Measurements from ENCODE around the gene SLC26A3.
"Not testable (repeated sequence)": the region's sequence is repeated elsewhere in the genome, so short reads cannot be mapped to it uniquely, and the experiment has no call there.

The SLC26A3 gene

DNA sequence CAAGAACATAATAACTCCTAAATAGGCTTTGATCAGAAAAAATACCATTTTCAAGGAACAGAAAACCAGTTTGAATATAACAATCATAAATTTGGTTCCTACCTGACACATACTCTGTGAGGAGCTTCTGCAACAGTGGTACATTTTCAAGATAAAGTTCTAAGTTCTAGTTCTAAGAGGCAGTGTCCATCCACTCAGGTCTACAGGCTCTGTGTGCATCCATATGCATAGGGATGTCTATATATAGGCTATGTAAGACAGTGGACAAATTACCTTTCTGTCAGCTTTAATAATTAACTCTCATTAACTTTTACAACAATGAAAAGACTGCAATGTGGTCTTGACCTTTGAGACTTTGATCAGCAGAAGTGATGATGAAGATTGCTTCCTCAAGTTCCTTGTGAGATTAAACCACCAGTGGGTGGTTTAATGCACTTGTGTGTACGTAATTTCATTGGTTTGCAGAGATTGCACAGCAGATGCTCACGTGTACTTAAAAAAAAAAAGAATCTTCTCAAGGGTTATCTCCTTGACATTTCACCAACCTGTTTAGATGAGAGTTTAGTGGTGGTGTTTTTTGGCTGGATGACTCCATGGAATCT is at the start of gene SLC26A3:
Gene SLC26A3 (minus strand): TSS at position 215 of the 602 bp plus-strand sequence. CDS start 8,714 bp downstream, outside the sequence.
- no peak for DNase-seq (ENCODE audit: low read depth in 2 of 3, low spot score in 2 of 3)

- no peak for DNase-seq (ENCODE audit: low read depth in 2 of 3, low spot score in 2 of 3)
These were observed 47.6 kb upstream of the SLC26A3 start for GRCh38 chr7:107850643-107851042.

GRCh38 chr7:107850216-107850615 is 47.2 kb upstream of the SLC26A3 start:
- no peak for DNase-seq (ENCODE audit: low read depth in 2 of 3, low spot score in 2 of 3)

GRCh38 chr7:107848211-107848610 is 45.2 kb upstream of the SLC26A3 start:
- not testable (repeated sequence) for DNase-seq (ENCODE audit: low read depth in 2 of 3, low spot score in 2 of 3)

DNA sequence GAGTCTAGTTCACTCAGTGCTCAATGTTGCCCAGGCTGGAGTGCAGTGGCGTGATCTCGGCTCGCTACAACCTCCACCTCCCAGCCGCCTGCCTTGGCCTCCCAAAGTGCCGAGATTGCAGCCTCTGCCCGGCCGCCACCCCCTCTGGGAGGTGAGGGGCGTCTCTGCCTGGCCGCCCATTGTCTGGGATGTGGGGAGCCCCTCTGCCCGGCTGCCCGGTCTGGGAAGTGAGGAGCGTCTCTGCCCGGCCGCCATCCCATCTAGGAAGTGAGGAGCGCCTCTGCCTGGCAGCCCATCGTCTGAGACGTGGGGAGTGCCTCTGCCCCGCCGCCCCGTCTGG is 44.8 kb upstream of the SLC26A3 start:
- DNase-seq (ENCODE audit: low read depth in 2 of 3, low spot score in 2 of 3) = not testable (repeated sequence)

DNA sequence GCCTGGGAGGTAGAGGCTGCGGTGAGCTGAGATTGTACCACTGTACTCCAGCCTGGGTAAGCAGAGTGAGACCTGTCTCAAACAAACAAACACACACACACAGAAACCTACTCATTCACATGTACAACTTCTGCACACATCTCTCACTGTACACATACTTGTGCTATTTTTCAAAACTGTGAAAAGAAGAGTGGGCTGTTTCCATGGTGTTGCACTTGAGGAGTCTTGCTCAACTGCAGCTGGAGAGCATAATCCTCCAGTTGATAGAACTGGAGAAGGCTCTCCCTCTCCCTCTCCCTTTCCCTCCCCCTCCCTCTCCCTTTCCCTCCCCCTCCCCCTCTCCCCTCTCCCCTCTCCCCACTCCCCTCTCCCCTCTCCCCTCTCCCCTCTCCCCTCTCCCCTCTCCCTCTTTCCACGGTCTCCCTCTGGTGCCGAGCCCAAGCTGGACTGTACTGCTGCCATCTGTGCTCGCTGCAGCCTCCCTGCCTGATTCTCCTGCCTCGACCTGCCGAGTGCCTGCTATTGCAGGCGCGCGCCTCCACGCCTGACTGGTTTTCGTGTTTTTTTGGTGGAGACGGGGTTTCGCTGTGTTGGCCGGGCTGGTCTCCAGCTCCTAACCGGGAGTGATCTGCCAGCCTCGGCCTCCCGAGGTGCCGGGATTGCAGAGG is 44.3 kb upstream of the SLC26A3 start:
- DNase-seq (ENCODE audit: low read depth in 2 of 3, low spot score in 2 of 3) = no peak

DNA sequence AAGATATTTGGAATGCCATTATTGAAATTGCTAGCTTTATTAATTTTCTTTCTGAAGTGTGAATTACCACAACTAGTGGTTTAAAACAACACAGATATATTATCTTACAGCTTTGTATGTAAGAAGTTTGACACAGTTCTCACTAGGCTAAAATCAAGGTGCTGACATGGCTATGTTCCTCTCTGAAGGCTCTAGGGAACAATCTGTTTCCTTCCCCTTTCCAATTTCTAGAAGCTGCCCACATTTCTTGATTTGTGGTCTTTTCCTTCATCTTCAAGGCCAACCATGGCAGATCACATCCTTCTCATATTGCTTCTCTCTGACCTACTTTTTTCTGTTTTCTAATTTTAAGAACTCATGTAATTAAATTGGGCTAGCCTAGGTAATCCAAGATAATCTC is 43.3 kb upstream of the SLC26A3 start:
- no peak for DNase-seq (ENCODE audit: low read depth in 2 of 3, low spot score in 2 of 3)

DNA sequence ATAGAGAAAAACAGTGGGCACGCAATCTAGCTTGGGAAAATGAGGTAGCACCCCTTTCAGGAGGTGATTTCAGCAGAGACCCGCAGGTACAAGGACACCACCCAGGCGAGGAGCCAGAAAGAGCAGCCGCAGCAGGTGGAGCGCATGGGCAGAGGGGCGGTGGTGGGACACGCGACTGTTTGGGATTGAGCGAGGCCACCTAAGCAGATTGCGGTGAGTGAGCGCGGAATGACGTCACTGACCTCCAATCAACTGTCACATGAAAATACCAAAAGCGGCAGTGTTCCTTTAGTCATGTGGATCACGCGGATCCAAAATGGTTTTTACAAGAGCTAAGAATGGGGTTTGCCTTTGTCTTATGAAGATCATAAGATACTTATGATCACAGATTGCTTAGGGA is 40.2 kb upstream of the SLC26A3 start:
- no peak for DNase-seq (ENCODE audit: low read depth in 2 of 3, low spot score in 2 of 3)

- DNase-seq (ENCODE audit: low read depth in 2 of 3, low spot score in 2 of 3) = no peak
These were observed 39.2 kb upstream of the SLC26A3 start for GRCh38 chr7:107842213-107842612.

- no peak for DNase-seq (ENCODE audit: low read depth in 2 of 3, low spot score in 2 of 3)
These were observed 36.0 kb upstream of the SLC26A3 start for GRCh38 chr7:107838816-107839565.

- DNase-seq (ENCODE audit: low read depth in 2 of 3, low spot score in 2 of 3) = no peak
These were observed 35.1 kb upstream of the SLC26A3 start for GRCh38 chr7:107838024-107838601.

DNA sequence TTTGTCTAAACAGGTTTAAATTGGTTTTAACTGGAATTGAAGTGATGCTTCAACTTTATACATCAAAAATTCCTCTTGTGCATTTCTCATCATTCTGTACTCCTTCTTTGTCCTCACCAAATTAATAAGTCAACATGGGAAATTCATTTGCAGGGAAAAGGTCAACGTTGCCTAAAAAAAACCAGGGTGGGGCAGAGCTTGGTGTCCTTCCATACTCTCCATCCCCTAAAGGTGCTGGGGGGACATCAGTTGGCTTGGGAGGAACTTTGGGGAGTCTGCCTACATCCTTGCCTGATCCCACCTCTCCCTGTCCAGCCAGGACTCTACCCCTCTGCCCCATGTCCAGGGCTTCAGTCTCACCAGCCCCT is 34.1 kb upstream of the SLC26A3 start:
- DNase-seq (ENCODE audit: low read depth in 2 of 3, low spot score in 2 of 3) = no peak

GRCh38 chr7:107836237-107837144 is 33.5 kb upstream of the SLC26A3 start:
- no peak for DNase-seq (ENCODE audit: low read depth in 2 of 3, low spot score in 2 of 3)

DNA sequence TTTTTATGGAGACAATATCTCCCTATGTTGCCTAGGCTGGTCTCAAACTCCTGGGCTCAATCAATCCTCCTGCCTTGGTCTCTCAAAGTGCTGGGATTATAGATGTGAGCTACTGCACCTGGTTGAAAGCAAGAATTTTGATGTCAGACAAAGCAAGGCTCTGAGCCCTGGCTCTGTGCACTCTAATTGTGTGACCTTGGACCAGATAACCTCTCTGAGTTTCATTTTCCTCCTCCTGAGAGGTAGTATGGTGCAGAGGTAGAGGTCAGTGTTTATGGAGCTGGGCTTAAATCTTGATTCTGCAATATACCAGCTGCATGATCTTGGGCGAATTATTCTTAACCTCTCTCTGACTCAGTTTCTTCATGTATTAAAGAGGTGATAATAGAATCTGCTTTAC is 31.4 kb upstream of the SLC26A3 start:
- no peak for DNase-seq (ENCODE audit: low read depth in 2 of 3, low spot score in 2 of 3)

- DNase-seq (ENCODE audit: low read depth in 2 of 3, low spot score in 2 of 3) = no peak
These were observed 30.7 kb upstream of the SLC26A3 start for GRCh38 chr7:107833684-107834106.

DNA sequence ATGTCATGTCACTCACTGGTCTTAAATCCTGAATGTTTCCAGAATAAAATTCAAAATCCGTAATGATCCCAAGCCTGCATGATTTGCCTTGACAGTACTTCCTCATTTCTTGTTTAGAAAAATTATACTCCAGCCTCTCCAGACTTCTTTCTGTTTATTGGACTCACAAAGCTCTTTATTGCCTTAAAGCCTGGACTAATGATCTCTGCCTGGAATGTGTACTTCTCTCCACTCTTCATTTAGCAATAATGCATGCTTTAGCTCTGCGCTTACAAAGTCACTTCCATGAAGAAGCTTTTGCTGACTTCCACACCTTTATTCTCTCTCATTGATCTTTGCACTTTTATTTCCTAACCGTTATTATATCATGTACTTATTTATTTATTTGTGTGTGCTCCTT is 27.4 kb upstream of the SLC26A3 start:
- no peak for DNase-seq (ENCODE audit: low read depth in 2 of 3, low spot score in 2 of 3)

DNA sequence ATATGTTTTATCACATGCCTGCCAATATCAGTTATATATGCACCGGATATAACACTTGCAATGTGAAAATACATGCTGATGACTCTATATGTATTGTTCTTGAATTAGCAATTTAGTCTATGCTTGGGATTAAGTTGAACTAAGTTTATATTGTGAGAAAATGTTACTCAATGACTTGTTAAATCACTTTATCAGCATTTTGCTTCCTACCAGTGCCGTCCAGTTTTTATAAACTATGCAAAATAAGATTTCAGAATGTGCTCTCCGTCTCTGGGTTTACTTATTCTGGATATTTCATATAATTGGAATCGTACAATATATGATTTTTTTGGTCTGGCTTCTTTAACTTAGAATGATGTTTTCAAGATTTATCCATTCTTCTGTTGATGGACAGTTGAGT is 25.5 kb upstream of the SLC26A3 start:
- DNase-seq (ENCODE audit: low read depth in 2 of 3, low spot score in 2 of 3) = no peak

- no peak for DNase-seq (ENCODE audit: low read depth in 2 of 3, low spot score in 2 of 3)
These were observed 24.5 kb upstream of the SLC26A3 start for GRCh38 chr7:107827501-107827900.

- no peak for DNase-seq (ENCODE audit: low read depth in 2 of 3, low spot score in 2 of 3)
These were observed 23.4 kb upstream of the SLC26A3 start for GRCh38 chr7:107826451-107826850.

- DNase-seq (ENCODE audit: low read depth in 2 of 3, low spot score in 2 of 3) = no peak
These were observed 21.8 kb upstream of the SLC26A3 start for GRCh38 chr7:107824858-107825257.

- DNase-seq (ENCODE audit: low read depth in 2 of 3, low spot score in 2 of 3) = no peak
These were observed 15.6 kb upstream of the SLC26A3 start for GRCh38 chr7:107818622-107819021.

All from activated CD8-positive, alpha-beta memory T cell treated with anti-CD3 and anti-CD28 coated beads for 48 hours (primary cell).